Prostate gland (tissue), 2 donors: ENCODE results near the gene EIF2B2. TPM values are rescaled to one million over a fixed set of nuclear protein-coding genes. Genes with fewer than 3 reads are reported as not detected.

Experiments used
- DNase-seq: peaks from one replicate; pipeline ENCODE4 v3.0.0-alpha.2; 2019; ENCODE audit warnings: low spot score
- H3K27ac ChIP-seq, 2 donors: fragments of 200-600 bp; sonication (generic); 2 replicates each; pipeline ENCODE4 v1.5.1; 2017 to 2019
- H3K27me3 ChIP-seq: fragments of 200-600 bp; sonication (generic); replicated peaks from 2 replicates; pipeline ENCODE4 v1.5.1; 2019; ENCODE audit not compliant: insufficient read depth
- H3K36me3 ChIP-seq, 2 donors: fragments of 200-600 bp; sonication (generic); 1 replicate in 1 of 2; 2 replicates in 1 of 2; pipeline versions ENCODE4 v1.5.1 to v1.8.1; 2017 to 2019
- H3K4me1 ChIP-seq: fragments of 200-600 bp; sonication (generic); replicated peaks from 2 replicates; pipeline ENCODE4 v1.5.1; 2019
- H3K4me3 ChIP-seq, 2 donors: fragments of 200-600 bp; sonication (generic); 2 replicates each; pipeline ENCODE4 v1.5.1; 2017 to 2019
- H3K9me3 ChIP-seq: fragments of 200-600 bp; sonication (generic); 2 replicates; pipeline ENCODE4 v1.5.1; 2017
- POLR2A ChIP-seq: fragments of 450-650 bp; IDR thresholded peaks from one replicate; pipeline ENCODE4 v1.6.1; 2016; ENCODE audit warnings: antibody characterized with exemption, mild to moderate bottlenecking
- POLR2AphosphoS5 ChIP-seq: sonication (generic); formaldehyde crosslinking; IDR thresholded peaks from one replicate; pipeline ENCODE4 v1.6.1; 2017; ENCODE audit warnings: antibody characterized with exemption
- WGBS: methylation state at CpG from one replicate; pipeline ENCODE4 v1.1.5; 2018; 5-methylcytosine and 5-hydroxymethylcytosine counted together
- intact Hi-C: fragments of 100-400 bp; cut with DNase I; formaldehyde crosslinking; loops from one replicate; pipeline ENCODE4 v1.14.2; 2022
- total RNA-seq, 2 donors: library from RNA; depleted of rRNA; stranded (reverse); fragments of >200 nt; gene quantifications; one replicate each; pipeline ENCODE4 v1.1.0, GENCODE V29; 2016
- TF ChIP-seq, protein P1 (sequence below), 4 experiments: fragments of 200-600 bp in 2 of 4; fragments of 450-650 bp in 2 of 4; sonication (generic) in 2 of 4; IDR thresholded peaks; 1 replicate in 3 of 4; 2 replicates in 1 of 4; pipeline ENCODE4 v1.5.1; 2016 to 2019; ENCODE audit warnings: antibody characterized with exemption in 4 of 4, mild to moderate bottlenecking in 2 of 4, moderate library complexity in 2 of 4

EIF2B2 gene
- 10 to 100 TPM; 43.9 to 60.4 TPM for total RNA-seq

DNA sequence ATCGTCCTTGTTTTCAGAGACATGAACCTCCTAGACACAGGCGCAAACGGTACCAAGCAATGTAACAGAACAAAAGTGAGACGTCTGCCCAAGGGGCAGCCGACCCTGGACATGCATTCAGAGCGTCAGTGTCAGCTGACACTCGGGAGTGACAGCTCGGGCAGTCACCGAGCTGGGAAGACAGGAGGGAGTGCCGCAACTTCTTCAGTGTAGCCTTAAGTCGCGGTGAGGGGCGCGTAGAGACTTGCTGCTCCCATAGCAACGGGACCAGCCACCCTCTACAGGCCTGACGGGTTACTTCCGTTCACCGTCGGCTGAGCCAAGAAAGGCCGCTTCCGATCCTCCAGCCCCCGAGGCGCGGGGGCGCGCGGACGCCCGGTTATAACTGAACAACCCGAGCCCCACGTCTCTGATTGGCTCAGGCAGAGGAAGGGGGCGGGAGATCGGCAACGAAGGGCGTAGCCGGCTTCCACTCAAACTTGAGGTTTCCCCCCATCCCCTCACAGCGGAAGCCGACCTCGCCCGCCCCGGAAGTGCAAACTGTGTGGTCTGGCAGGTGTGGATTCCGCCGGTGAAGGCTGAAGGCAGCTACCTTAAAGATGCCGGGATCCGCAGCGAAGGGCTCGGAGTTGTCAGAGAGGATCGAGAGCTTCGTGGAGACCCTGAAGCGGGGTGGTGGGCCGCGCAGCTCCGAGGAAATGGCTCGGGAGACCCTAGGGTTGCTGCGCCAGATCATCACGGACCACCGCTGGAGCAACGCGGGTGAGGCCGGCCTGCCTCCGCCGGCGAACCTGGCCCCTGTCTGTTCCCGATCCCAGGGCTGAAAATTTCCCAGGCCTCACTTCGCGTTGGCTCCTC, at the start of gene EIF2B2:
Gene EIF2B2 (plus strand): TSS at position 530 of the 858 bp plus-strand sequence. CDS start 70 bp downstream, at position 600.
- TF ChIP-seq POLR2AphosphoS5: peak; percentile 91
- peak; percentile 45 for TF ChIP-seq POLR2A
- TF ChIP-seq, protein P1, sequence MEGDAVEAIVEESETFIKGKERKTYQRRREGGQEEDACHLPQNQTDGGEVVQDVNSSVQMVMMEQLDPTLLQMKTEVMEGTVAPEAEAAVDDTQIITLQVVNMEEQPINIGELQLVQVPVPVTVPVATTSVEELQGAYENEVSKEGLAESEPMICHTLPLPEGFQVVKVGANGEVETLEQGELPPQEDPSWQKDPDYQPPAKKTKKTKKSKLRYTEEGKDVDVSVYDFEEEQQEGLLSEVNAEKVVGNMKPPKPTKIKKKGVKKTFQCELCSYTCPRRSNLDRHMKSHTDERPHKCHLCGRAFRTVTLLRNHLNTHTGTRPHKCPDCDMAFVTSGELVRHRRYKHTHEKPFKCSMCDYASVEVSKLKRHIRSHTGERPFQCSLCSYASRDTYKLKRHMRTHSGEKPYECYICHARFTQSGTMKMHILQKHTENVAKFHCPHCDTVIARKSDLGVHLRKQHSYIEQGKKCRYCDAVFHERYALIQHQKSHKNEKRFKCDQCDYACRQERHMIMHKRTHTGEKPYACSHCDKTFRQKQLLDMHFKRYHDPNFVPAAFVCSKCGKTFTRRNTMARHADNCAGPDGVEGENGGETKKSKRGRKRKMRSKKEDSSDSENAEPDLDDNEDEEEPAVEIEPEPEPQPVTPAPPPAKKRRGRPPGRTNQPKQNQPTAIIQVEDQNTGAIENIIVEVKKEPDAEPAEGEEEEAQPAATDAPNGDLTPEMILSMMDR (IDR thresholded peaks at IDR 0.05): peak in 2 of 4 experiments; percentile 46 to 52
- intact Hi-C loops: loop anchor here (5.0 kb wide), 1 partner anchor 55 kb away; no protein-coding TSS in a partner anchor
- Histone ChIP-seq H3K9me3 (no peaks in the 10 kb centered on the region), H3K4me3 (peak within 1 kb of the TSS; percentile 53 to 67), H3K4me1 (peaks cover 8% of the 10 kb centered on the region), H3K36me3 (peaks cover 2 to 4% of the 10 kb centered on the region in 2 donors), H3K27ac (peak within 1 kb of the TSS; percentile 67 to 80), H3K27me3 (no peaks in the 10 kb centered on the region)
- WGBS: under 1% methylated on average over 43 of the region's 66 CpGs
- peak; percentile 98 for DNase-seq

DNA sequence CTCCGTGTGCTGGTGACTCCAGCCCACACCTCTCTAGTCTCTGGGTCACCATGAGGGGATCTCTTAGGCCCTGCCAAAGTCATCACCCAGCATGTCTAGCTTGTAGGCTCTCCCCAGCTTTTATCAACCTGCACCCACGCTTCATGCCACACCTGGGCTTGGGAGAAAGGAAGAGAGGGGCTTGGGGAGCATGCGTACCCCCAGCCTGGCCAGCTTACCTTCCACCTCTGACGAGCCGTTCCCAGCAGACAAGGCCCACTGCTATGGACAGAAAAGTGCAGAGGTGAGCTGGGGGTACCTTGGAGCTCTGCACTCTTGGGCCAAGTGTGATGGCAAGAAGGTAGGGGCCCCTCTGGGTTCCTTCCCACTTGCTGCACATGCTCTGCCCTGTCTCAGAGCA, 49.0 kb upstream of the EIF2B2 start:
- DNase-seq: no peak
- intact Hi-C loops: no loop called here
- Histone ChIP-seq H3K27me3 (no peaks in the 10 kb centered on the region), H3K4me3 (peak overlapping the region in 1 of 2 donors; percentile 32), H3K27ac (peak overlapping the region in 1 of 2 donors; percentile 19), H3K9me3 (no peaks in the 10 kb centered on the region), H3K4me1 (no peaks in the 10 kb centered on the region), H3K36me3 (no peaks in the 10 kb centered on the region)
- WGBS: 81% methylated on average over 5 of the region's 5 CpGs
- TF ChIP-seq, protein P1 (IDR thresholded peaks at IDR 0.05): no peak
- no peak for TF ChIP-seq POLR2A
- no peak for TF ChIP-seq POLR2AphosphoS5

DNA sequence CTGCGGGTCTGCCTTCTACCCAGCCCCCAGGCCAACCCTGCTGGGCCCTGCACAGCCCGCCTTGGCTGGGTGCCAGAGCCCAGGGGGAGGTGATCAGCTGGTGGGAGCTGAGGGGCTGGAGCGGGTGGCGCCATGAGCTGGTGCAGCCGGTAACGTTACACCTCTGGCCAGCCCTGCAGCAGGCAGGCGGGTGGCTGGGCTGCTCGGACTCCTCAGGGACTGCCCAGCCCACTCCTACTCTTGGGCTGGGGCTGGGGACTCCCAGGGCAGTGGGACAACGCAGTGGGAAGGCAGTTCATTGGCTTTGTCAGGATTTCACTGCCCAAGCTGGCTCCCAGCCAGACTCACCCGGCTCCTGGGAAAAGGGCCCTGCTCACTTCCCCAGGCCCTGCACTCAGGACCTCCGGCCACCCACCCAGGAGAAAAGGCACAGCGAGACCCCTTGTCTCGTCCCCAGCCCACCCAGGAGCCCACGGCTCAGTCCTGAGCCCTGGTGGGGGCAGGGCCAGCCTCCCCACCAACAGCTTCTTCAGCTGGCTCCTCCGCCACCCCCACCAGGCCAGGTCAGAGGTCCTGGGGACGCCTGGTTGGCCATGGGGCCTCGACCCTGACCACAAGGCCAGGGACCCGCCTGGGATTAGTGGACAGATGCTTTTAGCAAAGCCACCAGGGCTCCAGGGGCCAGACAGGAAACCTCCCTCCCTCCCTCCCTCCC, 48.3 kb upstream of the EIF2B2 start:
- Histone ChIP-seq H3K27me3 (no peaks in the 10 kb centered on the region), H3K27ac (peak overlapping the region; percentile 14 to 19), H3K4me1 (no peaks in the 10 kb centered on the region), H3K4me3 (peak overlapping the region; percentile 32 to 35), H3K36me3 (no peaks in the 10 kb centered on the region), H3K9me3 (no peaks in the 10 kb centered on the region)
- 38% methylated on average over 17 of the region's 18 CpGs for WGBS
- TF ChIP-seq POLR2AphosphoS5: no peak
- intact Hi-C loops: no loop called here
- DNase-seq: no peak

DNA sequence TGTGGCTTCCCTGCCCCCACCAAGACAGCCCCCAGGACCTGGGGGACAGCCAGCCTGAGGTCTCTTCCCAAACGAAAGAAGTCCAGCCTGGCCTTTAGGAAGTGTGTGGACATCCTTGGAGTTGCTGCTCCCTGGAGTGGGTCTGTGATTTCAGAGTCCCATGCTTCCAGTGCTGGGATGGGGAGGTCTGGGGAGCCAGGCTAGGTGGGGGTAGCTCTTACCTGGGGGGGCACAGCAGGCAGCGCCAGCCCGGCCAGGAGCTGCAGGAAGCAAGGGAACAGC, 47.8 kb upstream of the EIF2B2 start:
- no peaks in the 10 kb centered on the region for H3K4me1 ChIP-seq
- DNase-seq: no peak
- TF ChIP-seq, protein P1 (IDR thresholded peaks at IDR 0.05): no peak
- TF ChIP-seq POLR2A (no peak), POLR2AphosphoS5 (no peak)
- no peaks in the 10 kb centered on the region for H3K36me3 ChIP-seq
- peak overlapping the region in 1 of 2 donors; percentile 14 for H3K27ac ChIP-seq
- peak overlapping the region; percentile 32 to 35 for H3K4me3 ChIP-seq
- no peaks in the 10 kb centered on the region for H3K27me3 ChIP-seq
- H3K9me3 ChIP-seq: no peaks in the 10 kb centered on the region
- WGBS: 0% methylated on average over 2 of the region's 3 CpGs
- intact Hi-C loops: no loop called here

DNA sequence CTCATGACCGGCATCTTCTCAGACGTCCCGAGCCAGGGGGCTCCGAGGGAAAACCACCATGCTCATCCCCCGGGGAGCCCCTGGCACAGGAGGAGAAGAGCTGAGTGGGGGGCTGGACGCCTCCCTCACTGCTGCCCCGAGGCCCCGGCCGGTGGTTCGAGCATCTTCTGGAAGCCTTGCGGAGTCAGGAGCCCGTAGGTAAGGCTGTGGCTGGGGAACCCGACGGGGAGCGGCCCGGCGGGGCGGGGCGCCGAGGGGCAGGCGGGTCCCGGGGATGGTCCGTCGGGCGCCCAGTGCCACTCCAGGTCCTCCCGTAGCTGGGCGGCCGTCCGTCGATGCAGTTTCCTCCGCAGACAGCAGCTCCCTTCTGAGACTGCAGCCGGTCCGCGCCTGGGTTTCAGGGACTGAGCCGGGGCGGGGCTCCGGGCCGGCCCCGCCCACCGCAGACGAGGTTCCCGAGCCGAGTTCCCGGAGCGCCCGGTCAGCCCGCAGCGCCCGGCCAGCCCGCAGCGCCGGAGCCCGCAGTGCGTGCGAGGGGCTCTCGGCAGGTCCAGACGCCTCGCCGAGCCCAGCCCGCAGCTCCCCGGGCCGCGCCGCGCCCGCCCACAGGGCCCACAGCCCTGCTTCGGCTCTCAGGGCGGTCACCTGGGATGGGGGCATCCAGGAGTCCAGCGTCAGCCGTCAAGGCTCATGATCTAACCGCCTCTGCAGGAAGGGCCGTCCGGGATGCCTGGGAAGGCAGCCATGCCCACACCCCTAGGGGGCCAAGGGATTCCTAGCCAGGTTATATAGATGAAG, 47.3 kb upstream of the EIF2B2 start, which contains the start of gene PGF:
Gene PGF (minus strand): TSS at position 369 of the 798 bp plus-strand sequence. CDS start 355 bp downstream, at position 14.
- no peaks in the 10 kb centered on the region for H3K9me3 ChIP-seq
- peak within 1 kb of the TSS; percentile 32 to 35 for H3K4me3 ChIP-seq
- intact Hi-C loops: no loop called here
- DNase-seq: peak; percentile 50
- H3K4me1 ChIP-seq: no peaks in the 10 kb centered on the region
- peak within 1 kb of the TSS; percentile 14 to 34 for H3K27ac ChIP-seq
- no peaks in the 10 kb centered on the region for H3K36me3 ChIP-seq
- WGBS: 1% methylated on average over 43 of the region's 73 CpGs
- H3K27me3 ChIP-seq: no peaks in the 10 kb centered on the region
- TF ChIP-seq, protein P1 (IDR thresholded peaks at IDR 0.05): no peak
- peak; percentile 93 for TF ChIP-seq POLR2A
- peak; percentile 40 for TF ChIP-seq POLR2AphosphoS5
